Osteocyte (in vitro differentiated cells): ENCODE measurements around the gene BABAM2. TPM values are rescaled to one million over a fixed set of nuclear protein-coding genes. Genes with fewer than 3 reads are reported as not detected.

Source experiments
- DNase-seq: peaks from one replicate; pipeline ENCODE4 v3.0.0; 2021; ENCODE audit warnings: mixed read lengths; ENCODE audit not compliant: unreplicated experiment; ENCODE audit errors: extremely low spot score
- H3K27ac Mint-ChIP-seq: one replicate; pipeline ENCODE4 v1.8.0; 2021; ENCODE audit warnings: mild to moderate bottlenecking, mixed read lengths; ENCODE audit not compliant: unreplicated experiment
- H3K27me3 Mint-ChIP-seq: one replicate; pipeline ENCODE4 v1.8.0; 2021; ENCODE audit warnings: mixed read lengths; ENCODE audit not compliant: unreplicated experiment
- H3K36me3 Mint-ChIP-seq: one replicate; pipeline ENCODE4 v1.8.0; 2021; ENCODE audit warnings: mixed read lengths; ENCODE audit not compliant: unreplicated experiment
- H3K4me1 Mint-ChIP-seq: one replicate; pipeline ENCODE4 v1.8.0; 2021; ENCODE audit warnings: mixed read lengths; ENCODE audit not compliant: unreplicated experiment
- H3K4me3 Mint-ChIP-seq: one replicate; pipeline ENCODE4 v1.8.0; 2021; ENCODE audit warnings: mild to moderate bottlenecking, moderate library complexity, mixed read lengths; ENCODE audit not compliant: unreplicated experiment
- H3K9me3 Mint-ChIP-seq: one replicate; pipeline ENCODE4 v1.8.0; 2021; ENCODE audit warnings: mixed read lengths; ENCODE audit not compliant: unreplicated experiment
- total RNA-seq: library from RNA; stranded (reverse); gene quantifications from 2 replicates; pipeline ENCODE4 v1.2.1, GENCODE V29; 2021
- TF ChIP-seq, protein P1 (sequence below): fragments of 200-600 bp; sonication (generic); IDR thresholded peaks from 2 replicates; pipeline ENCODE4 v1.5.0; 2021; ENCODE audit warnings: antibody characterized with exemption, mild to moderate bottlenecking, moderate library complexity

Gene BABAM2
- total RNA-seq, 1 donor from 2014 or later, result 43.6 TPM

DNA sequence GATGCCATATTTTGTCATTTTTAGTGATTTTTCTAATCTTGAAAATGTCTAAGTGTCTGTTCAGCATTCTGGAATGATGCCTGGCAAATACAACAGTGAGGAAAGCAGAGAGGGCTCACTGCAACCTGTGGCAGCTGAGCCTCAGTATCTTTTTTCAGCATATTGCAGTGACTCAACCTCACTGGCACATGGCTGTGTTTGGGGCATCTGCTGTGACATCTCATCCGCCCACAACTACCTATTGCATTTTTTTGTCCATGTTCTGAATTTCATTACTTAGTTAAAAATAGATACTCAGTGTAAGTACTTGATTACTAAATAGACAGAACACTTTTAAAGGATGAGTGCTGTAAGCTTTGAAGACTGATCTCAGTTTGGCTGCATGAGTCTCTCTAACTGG is 10.7 kb downstream of the BABAM2 start:
- no peak overlapping the region for H3K27ac Mint-ChIP-seq
- peaks cover 7% of the 10 kb centered on the region for H3K4me1 Mint-ChIP-seq
- H3K4me3 Mint-ChIP-seq, result no peak overlapping the region
- no peaks in the 10 kb centered on the region for H3K27me3 Mint-ChIP-seq
- peaks cover 6% of the 10 kb centered on the region for H3K9me3 Mint-ChIP-seq
- TF ChIP-seq, protein P1, sequence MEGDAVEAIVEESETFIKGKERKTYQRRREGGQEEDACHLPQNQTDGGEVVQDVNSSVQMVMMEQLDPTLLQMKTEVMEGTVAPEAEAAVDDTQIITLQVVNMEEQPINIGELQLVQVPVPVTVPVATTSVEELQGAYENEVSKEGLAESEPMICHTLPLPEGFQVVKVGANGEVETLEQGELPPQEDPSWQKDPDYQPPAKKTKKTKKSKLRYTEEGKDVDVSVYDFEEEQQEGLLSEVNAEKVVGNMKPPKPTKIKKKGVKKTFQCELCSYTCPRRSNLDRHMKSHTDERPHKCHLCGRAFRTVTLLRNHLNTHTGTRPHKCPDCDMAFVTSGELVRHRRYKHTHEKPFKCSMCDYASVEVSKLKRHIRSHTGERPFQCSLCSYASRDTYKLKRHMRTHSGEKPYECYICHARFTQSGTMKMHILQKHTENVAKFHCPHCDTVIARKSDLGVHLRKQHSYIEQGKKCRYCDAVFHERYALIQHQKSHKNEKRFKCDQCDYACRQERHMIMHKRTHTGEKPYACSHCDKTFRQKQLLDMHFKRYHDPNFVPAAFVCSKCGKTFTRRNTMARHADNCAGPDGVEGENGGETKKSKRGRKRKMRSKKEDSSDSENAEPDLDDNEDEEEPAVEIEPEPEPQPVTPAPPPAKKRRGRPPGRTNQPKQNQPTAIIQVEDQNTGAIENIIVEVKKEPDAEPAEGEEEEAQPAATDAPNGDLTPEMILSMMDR, result no peak
- no peak for DNase-seq
- H3K36me3 Mint-ChIP-seq, result peaks cover 39% of the 10 kb centered on the region

DNA sequence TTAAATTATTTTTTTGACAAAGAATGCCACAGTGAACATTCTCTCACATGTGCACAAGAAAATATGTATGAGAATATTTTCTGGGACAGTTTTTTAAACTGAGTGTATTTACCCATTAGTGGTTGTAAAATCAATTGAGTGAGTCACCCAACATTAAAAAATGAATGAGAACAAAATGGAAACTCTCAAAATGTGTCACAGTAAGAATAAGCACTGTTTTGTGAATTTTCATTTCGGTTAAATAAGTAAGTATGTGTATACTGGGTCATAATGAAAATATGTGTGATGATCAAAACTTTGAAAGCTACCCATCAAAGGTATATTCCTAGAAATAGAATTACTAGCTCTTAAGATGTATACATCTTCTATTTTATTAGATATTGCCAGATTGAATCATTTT is 11.6 kb downstream of the BABAM2 start:
- Mint-ChIP-seq H3K27ac (no peak overlapping the region), H3K27me3 (no peaks in the 10 kb centered on the region), H3K4me1 (peaks cover 7% of the 10 kb centered on the region), H3K9me3 (peaks cover 6% of the 10 kb centered on the region), H3K36me3 (peaks cover 32% of the 10 kb centered on the region), H3K4me3 (no peak overlapping the region)
- TF ChIP-seq, protein P1, result no peak
- DNase-seq, result no peak

DNA sequence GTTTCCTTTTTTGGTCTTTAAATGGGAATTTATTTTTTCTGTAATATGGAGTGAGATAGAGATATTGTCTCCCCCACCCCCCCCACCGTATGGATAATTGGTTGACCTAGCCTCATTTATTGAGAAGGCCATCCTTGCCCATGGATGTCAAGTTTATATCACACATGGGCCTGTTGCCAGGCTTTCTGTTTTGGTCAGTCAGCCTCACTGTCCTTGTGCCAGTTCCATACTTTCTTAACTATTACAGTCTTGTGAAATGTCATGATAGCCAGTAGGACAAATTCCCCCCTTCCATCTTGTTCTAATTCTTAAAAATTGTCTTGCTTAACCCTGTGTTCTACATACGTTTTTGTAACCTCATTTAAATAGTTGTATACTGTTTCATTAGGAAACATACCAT is 12.5 kb downstream of the BABAM2 start:
- no peak for DNase-seq

DNA sequence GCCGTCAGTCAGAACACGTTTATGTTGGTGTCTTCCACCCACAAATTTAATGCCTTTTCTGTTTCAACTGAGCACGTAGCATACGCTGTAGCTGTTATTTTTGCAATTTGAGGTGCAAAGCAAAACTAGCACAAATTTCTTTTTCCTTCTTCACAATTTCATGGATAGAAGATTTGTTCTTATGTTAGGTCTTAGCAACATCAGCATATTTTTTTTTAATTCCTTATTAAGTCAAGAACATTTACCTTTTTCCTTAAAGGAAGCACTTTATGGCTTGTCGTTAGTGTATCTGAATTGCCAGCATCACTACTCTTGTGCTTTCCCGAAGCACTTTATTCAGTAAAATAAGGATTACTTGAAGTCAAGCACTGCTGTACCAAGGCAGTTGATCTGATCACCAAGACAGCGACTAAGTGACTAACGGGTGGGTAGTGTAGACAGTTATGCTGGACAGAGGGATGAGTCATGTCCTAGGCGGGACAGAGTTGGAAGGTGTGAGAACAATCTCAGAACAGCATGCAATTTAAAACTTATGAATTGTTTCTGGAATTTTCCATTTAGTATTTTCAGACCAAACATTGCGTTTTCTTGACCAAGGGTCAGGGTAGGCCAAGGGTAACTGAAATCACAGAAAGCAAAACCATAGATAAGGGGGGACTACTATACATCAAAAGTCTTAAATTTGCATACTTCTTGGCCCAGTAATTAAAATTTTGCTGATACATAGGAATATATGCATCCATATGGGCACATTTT is 13.3 kb downstream of the BABAM2 start:
- Mint-ChIP-seq H3K9me3 (peaks cover 6% of the 10 kb centered on the region), H3K27ac (no peak overlapping the region), H3K36me3 (peaks cover 24% of the 10 kb centered on the region), H3K27me3 (no peaks in the 10 kb centered on the region), H3K4me3 (no peak overlapping the region), H3K4me1 (peaks cover 7% of the 10 kb centered on the region)
- DNase-seq, result no peak
- TF ChIP-seq, protein P1, result no peak

More for the DNA sequence above, 12.5 kb downstream of the BABAM2 start:
- H3K27me3 Mint-ChIP-seq, result no peaks in the 10 kb centered on the region
- H3K4me3 Mint-ChIP-seq, result no peak overlapping the region
- H3K27ac Mint-ChIP-seq, result no peak overlapping the region
- TF ChIP-seq, protein P1, result no peak
- H3K36me3 Mint-ChIP-seq, result peaks cover 28% of the 10 kb centered on the region
- peaks cover 6% of the 10 kb centered on the region for H3K9me3 Mint-ChIP-seq
- peaks cover 7% of the 10 kb centered on the region for H3K4me1 Mint-ChIP-seq

DNA sequence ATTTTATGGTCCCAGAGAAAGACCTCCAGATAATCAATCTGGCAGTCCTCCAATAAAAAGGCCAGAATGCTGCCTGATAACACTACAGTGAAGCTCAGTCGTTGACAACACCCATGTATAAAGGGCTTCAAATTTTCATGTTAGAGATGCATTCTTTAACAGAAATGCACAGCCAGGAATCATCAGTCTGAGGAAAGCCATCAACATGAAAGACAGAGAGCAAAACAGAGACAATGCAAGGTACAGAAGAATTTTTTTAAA is 13.8 kb downstream of the BABAM2 start:
- Mint-ChIP-seq H3K4me1 (peaks cover 7% of the 10 kb centered on the region), H3K27ac (no peak overlapping the region), H3K4me3 (no peak overlapping the region), H3K27me3 (no peaks in the 10 kb centered on the region), H3K36me3 (peaks cover 21% of the 10 kb centered on the region), H3K9me3 (peaks cover 6% of the 10 kb centered on the region)
- no peak for DNase-seq
- TF ChIP-seq, protein P1, result no peak
